Measurements from ENCODE around the gene PODNL1.
A peak's percentile ranks its signal among the peaks of the same experiment; 100 is the strongest.

PODNL1 gene

GRCh38 chr19:13888281-13888680 lies 49.9 kb downstream of the PODNL1 start:
- no peak for DNase-seq (ENCODE audit: low spot score)

GRCh38 chr19:13887517-13887916 lies 50.7 kb downstream of the PODNL1 start:
- DNase-seq (ENCODE audit: low spot score) = no peak

GRCh38 chr19:13887018-13887436 lies 51.2 kb downstream of the PODNL1 start:
- DNase-seq (ENCODE audit: low spot score) = no peak

GRCh38 chr19:13885826-13886365 lies 52.3 kb downstream of the PODNL1 start:
- no peak for DNase-seq (ENCODE audit: low spot score)

GRCh38 chr19:13884726-13885591 lies 53.3 kb downstream of the PODNL1 start:
- no peak for DNase-seq (ENCODE audit: low spot score)

GRCh38 chr19:13883516-13884064 lies 54.6 kb downstream of the PODNL1 start:
- no peak for DNase-seq (ENCODE audit: low spot score)

- no peak for DNase-seq (ENCODE audit: low spot score)
Observed at GRCh38 chr19:13882836-13883235, 55.4 kb downstream of the PODNL1 start.

- no peak for DNase-seq (ENCODE audit: low spot score)
Observed at GRCh38 chr19:13882419-13882795, 55.8 kb downstream of the PODNL1 start.

- DNase-seq (ENCODE audit: low spot score) = peak; percentile 41
Observed at GRCh38 chr19:13881692-13882418, 56.4 kb downstream of the PODNL1 start.

- no peak for DNase-seq (ENCODE audit: low spot score)
Observed at GRCh38 chr19:13881251-13881691, 56.9 kb downstream of the PODNL1 start.

Data from NAMALWA (cell line).